ENCODE results near the gene CFL2.
"Not testable (repeated sequence)": the region's sequence is repeated elsewhere in the genome, so short reads cannot be mapped to it uniquely, and the experiment has no call there.

CFL2 gene

DNA sequence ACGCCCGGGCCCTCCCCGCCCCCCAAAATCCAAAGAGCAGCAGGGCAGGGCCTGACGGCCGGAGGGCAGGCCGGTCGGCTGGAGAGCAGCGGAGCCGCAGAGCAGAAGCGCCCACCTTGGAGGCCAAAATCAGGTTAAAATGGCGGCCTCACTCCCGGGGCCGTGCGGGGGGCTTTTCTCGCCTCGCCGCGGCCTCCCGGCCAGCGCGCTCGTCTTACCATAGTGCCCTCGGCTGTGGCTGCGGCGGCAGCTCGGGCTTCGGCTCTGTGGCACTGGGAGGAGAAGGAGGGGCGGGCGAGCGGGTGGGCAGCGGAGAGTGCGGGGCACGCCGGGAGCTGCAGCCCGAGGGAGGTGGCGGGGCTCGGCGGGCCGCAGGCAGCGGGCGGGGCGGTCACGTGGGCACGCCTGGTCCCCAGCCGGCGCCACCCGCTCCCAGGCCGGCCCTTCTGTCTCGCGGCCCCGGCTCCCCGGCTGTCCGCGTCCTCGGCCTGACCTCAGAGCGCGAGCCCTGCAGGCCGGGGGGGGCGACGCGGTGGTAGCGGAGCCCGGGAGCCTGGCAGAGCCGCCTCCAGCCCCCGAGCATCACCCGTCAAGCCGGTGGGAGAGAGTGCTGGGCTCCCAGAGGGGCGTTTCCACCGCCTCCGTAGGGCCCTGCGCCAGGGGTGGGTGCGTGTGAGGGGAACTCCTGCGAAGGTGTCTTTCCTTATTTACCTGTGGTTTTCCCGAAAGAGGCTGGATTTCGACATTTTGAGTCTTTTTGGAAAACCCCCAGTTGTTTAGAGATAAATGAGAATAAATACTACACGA, at the start of gene CFL2:
Gene CFL2, minus strand, starts transcription at position 274 of the 807 bp plus-strand sequence. Its CDS starts 53 bp downstream, at position 221.
- Mint-ChIP-seq H3K4me3 (peak within 1 kb of the TSS; percentile 85), H3K27me3 (no peaks in the 10 kb centered on the region), H3K36me3 (peaks cover 8% of the 10 kb centered on the region), H3K27ac (peak within 1 kb of the TSS; percentile 91), H3K4me1 (peaks cover 20% of the 10 kb centered on the region), H3K9me3 (no peaks in the 10 kb centered on the region)
- ATAC-seq: peak; percentile 98

DNA sequence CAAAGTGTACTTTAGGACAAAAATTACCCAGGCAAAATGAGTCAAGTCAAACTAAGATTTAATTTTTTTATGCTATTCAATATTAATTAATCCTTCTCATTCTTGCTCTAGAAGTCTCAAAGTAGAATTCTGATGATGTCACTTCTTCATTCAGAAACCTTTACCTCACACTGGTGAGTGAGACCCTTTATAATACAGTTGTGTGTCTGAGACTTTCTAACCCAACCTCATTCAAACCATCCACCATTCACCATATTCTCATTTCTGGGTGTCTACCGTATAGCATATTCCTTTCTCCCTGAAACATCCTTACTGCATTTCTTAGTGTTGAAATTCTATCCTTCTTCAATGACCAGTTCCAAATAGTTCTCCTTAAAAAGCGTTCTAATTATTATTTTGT, 40.8 kb upstream of the CFL2 start:
- no peaks in the 10 kb centered on the region for H3K9me3 Mint-ChIP-seq
- H3K4me3 Mint-ChIP-seq: no peak overlapping the region
- H3K27me3 Mint-ChIP-seq: no peaks in the 10 kb centered on the region
- H3K4me1 Mint-ChIP-seq: no peaks in the 10 kb centered on the region
- no peak overlapping the region for H3K27ac Mint-ChIP-seq
- no peak for ATAC-seq
- H3K36me3 Mint-ChIP-seq: peaks cover 39% of the 10 kb centered on the region

DNA sequence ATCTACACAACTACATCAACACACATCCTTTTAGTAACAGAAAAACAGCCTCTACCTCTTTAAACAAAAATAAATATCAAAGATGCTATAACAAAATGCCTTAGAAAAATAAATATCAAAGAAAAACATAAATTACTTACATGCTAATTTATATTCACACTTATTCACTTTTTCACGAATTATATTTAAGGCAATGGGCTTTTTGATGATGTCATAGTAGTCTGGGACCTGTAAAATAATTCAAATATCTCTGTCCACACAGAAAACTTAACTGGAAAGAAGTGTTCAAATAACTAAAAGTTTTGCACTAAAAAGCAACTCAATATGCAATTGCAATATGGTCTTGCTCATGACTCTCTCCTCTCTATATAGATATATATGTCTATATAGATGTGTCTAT, 40.3 kb upstream of the CFL2 start:
- H3K36me3 Mint-ChIP-seq: peaks cover 34% of the 10 kb centered on the region
- no peaks in the 10 kb centered on the region for H3K9me3 Mint-ChIP-seq

DNA sequence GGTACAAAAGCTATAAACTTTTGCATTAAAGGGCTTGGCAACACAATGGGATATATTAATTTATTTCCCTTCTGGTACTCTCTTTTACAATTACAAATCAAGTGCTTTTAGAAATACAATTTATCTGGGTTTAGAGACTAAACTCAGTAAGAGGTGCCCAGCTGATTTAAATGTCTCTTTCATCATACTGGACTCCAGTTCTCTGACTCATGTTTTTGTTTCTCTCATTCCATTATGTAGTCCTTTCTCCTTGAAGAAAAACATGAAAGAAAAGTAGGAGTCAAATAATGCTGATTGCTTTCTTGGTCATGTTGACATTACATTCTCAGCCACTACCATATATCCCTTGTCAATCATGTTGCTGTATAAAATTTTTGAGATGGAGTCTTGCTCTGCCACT, 36.3 kb upstream of the CFL2 start:
- H3K9me3 Mint-ChIP-seq: no peaks in the 10 kb centered on the region
- ATAC-seq: no peak

More for the DNA sequence above, 40.3 kb upstream of the CFL2 start:
- Mint-ChIP-seq H3K27me3 (no peaks in the 10 kb centered on the region), H3K27ac (no peak overlapping the region), H3K4me3 (no peak overlapping the region), H3K4me1 (no peaks in the 10 kb centered on the region)
- no peak for ATAC-seq

DNA sequence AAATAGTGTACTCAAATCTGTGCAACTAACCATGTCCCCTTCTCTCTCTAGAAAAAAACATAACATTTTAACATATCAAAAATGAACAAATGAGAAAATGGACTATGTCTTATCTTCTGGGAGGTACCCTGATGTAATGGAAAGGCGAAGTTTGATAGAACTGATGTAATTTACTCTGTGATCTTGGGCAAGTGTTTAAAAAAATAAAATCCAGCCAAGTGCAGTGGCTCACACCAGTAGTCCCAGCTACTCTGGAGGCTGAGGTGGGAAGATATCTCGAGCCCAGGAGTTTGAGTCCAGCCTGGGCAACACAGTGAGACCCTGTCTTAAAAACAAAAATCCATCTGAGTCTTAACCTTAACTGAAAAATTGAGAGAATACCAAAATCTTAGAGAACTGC, 35.8 kb upstream of the CFL2 start:
- H3K4me1 Mint-ChIP-seq: no peaks in the 10 kb centered on the region
- H3K4me3 Mint-ChIP-seq: no peak overlapping the region
- peaks cover 15% of the 10 kb centered on the region for H3K36me3 Mint-ChIP-seq
- no peak overlapping the region for H3K27ac Mint-ChIP-seq
- ATAC-seq: no peak
- H3K27me3 Mint-ChIP-seq: no peaks in the 10 kb centered on the region
- no peaks in the 10 kb centered on the region for H3K9me3 Mint-ChIP-seq

More for the DNA sequence above, 36.3 kb upstream of the CFL2 start:
- Mint-ChIP-seq H3K27me3 (no peaks in the 10 kb centered on the region), H3K36me3 (peaks cover 19% of the 10 kb centered on the region), H3K4me1 (no peaks in the 10 kb centered on the region), H3K27ac (no peak overlapping the region), H3K4me3 (no peak overlapping the region)

DNA sequence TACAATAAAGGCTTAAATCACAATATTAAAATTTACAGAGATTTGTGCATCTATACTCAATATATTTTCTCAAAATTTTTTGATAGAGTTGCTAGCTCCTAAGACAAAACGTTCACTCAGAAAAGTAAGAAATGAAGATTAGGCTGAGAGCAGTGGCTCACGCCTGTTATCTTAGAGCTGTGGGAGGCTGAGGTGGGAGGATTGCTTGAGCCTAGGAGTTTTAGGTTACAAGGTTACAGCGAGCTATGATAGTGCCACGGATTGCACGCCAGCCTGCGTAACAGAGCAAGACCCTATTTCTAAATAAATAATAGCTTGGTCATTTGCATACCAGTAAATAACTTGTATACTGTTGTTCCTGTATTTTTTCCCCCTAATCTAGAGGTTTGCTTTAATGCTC, 35.0 kb upstream of the CFL2 start:
- Mint-ChIP-seq H3K27me3 (no peaks in the 10 kb centered on the region), H3K9me3 (no peaks in the 10 kb centered on the region), H3K4me3 (no peak overlapping the region), H3K36me3 (peaks cover 8% of the 10 kb centered on the region), H3K4me1 (no peaks in the 10 kb centered on the region), H3K27ac (no peak overlapping the region)
- ATAC-seq: no peak

DNA sequence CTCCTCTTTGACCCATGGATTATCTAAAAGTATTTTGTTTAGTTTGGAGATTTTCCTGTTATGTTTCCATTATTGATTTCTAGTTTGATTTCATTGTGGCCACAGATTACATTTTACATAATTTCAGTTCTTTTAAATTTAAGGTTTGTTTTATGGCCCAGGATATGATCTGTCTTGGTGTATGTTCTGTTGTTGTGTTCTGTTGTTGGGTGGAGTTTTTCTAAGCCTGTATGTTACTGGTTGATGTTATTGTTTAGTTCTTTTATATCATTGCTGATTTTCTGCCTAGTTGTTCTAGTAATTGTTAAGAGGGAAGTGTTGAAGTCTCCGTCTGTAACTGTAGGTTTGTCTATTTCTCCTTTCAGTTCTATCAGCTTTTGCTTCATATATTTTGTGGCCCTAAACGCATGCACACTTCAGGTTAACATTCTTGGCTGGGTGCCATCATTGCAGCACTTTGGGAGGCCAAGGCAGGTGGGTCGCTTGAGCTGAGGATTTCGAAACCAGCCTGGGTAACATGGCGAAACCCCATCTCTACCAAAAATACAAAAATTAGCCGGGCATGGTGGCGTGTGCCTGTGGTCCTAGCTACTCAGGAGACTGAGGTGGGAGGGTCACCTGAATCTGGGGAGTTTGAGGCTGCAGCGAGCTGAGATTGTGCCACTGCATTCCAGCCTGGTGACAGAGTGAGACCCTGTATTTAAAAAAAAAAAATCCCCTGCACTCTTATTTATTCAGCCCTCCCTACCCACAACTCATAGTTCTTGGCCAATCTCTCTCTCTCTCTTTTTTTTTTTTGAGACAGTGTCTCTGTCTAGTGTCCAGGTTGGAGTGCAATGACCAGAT, 28.1 kb upstream of the CFL2 start:
- H3K27me3 Mint-ChIP-seq: no peaks in the 10 kb centered on the region
- H3K4me1 Mint-ChIP-seq: no peaks in the 10 kb centered on the region
- H3K4me3 Mint-ChIP-seq: no peak overlapping the region
- peaks cover 3% of the 10 kb centered on the region for H3K9me3 Mint-ChIP-seq
- H3K27ac Mint-ChIP-seq: no peak overlapping the region
- H3K36me3 Mint-ChIP-seq: no peaks in the 10 kb centered on the region
- no peak for ATAC-seq

DNA sequence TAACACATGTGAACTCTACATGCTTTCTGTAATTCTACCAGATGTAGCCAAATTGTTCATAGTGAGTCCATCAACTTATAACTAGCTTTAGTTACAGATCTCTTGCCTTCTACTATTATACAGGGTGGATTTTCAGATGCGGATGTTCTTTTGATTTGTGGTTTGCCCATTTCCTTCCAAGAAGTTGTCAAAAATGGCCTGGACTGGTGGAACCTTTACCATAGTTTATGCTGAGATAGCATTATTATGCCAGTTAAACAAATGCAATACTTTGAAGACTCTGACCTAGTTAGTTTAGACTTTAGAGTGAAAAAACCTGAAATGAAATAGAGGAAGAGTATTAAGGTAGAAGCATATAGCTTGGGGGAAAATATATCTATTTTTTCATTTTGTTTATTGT, 27.4 kb upstream of the CFL2 start:
- no peaks in the 10 kb centered on the region for H3K4me1 Mint-ChIP-seq
- no peaks in the 10 kb centered on the region for H3K27me3 Mint-ChIP-seq
- peaks cover 3% of the 10 kb centered on the region for H3K9me3 Mint-ChIP-seq
- no peak overlapping the region for H3K4me3 Mint-ChIP-seq
- H3K27ac Mint-ChIP-seq: no peak overlapping the region
- H3K36me3 Mint-ChIP-seq: no peaks in the 10 kb centered on the region
- no peak for ATAC-seq

DNA sequence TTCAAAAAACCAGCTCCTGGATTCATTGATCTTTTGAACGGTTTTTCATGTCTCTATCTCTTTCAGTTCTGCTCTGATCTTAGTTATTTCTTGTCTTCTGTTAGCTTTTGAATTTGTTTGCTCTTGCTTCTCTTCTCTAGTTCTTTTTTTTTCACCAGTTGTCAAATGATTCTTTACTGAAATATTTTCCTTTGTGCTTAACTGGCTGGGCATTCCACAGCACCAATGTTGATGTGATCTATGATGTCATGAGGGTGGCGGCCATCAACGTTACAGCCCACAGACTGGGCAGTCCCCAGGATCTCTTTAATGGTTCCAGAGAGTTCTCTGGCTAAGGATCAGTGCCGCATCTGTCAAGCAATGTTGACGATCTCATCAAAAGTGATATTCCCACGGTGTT, 25.7 kb upstream of the CFL2 start:
- not testable (repeated sequence) for H3K9me3 Mint-ChIP-seq, ATAC-seq, H3K4me1 Mint-ChIP-seq, H3K4me3 Mint-ChIP-seq, H3K27me3 Mint-ChIP-seq, H3K27ac Mint-ChIP-seq, H3K36me3 Mint-ChIP-seq

DNA sequence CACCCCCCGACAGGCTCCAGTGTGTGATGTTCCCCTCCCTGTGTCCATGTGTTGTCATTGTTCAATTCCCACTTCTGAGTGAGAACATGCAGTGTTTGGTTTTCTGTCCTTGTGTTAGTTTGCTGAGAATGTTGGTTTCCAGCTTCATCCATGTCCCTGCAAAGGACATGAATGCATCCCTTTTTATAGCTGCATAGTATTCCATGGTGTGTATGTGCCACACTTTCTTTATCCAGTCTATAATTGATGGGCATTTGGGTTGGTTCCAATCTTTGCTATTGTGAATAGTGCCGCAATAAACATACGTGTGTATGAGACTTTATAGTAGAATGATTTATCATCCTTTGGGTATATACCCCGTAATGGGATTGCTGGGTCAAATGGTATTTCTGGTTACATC, 22.7 kb upstream of the CFL2 start:
- H3K4me3 Mint-ChIP-seq, H3K9me3 Mint-ChIP-seq, H3K27me3 Mint-ChIP-seq, H3K36me3 Mint-ChIP-seq, ATAC-seq, H3K27ac Mint-ChIP-seq, H3K4me1 Mint-ChIP-seq: not testable (repeated sequence)

DNA sequence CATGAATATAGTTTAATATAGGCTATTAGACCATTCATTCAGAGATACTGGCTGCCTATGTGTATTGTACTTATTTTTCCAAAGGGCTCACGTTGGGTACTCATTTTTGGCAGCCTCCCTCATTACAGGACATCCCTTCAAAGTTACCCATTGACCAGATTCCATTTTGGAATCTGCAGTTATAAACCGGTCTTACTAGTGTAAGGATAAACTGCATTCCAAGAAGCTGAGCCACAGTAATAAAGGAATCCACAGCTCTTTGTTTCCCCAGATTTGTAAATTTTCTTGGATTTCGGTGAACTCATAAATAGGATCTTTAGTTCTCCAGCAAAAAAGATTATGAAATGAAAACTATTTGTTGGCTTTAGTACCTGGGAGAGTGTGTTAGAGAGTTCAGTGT, 18.9 kb upstream of the CFL2 start:
- no peaks in the 10 kb centered on the region for H3K36me3 Mint-ChIP-seq
- H3K4me3 Mint-ChIP-seq: no peak overlapping the region
- H3K4me1 Mint-ChIP-seq: no peaks in the 10 kb centered on the region
- no peak overlapping the region for H3K27ac Mint-ChIP-seq
- H3K27me3 Mint-ChIP-seq: no peaks in the 10 kb centered on the region
- ATAC-seq: no peak
- peaks cover 4% of the 10 kb centered on the region for H3K9me3 Mint-ChIP-seq

DNA sequence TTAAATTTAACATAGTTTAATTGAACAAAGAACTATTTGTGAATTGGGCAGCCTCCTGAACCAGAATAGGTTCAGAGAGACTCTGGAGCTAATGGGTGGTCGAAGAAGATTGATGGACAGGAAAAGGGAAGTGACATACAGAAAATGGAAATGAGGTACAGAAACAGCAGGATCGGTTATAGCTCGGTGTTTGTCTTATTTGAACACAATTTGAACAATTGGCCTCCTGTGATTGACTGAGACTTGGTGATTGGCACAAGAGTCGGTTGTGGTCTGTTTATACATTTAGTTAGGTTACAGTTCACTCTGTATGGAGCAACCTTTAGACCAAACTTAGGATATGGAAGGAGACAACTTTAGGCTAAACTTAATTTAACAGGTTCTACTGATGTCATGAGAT, 18.4 kb upstream of the CFL2 start:
- H3K27ac Mint-ChIP-seq: no peak overlapping the region
- no peaks in the 10 kb centered on the region for H3K27me3 Mint-ChIP-seq
- no peaks in the 10 kb centered on the region for H3K36me3 Mint-ChIP-seq
- H3K4me3 Mint-ChIP-seq: no peak overlapping the region
- no peak for ATAC-seq
- H3K4me1 Mint-ChIP-seq: no peaks in the 10 kb centered on the region
- peaks cover 4% of the 10 kb centered on the region for H3K9me3 Mint-ChIP-seq

DNA sequence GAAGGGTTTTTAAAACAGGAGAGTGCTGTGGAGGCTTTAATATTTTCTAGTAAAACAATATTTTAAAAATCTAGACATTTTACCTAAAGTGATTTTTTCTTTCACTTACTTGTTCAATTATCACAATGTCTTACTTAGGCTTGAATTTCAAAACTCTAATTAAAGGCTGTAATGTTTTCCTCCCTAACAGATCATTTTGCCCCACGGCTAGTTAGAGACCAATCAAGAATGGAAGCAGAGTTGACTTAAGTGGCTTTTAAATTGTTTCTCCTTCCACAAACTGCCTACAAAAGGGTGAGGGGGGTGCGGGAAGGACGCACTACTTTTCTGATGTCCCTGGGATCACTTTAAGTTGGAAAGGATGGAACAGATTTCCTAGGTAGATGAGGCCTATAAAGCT, 9.5 kb upstream of the CFL2 start:
- H3K36me3 Mint-ChIP-seq: no peaks in the 10 kb centered on the region
- peaks cover 8% of the 10 kb centered on the region for H3K4me1 Mint-ChIP-seq
- H3K9me3 Mint-ChIP-seq: no peaks in the 10 kb centered on the region
- H3K4me3 Mint-ChIP-seq: no peak overlapping the region
- ATAC-seq: no peak
- no peak overlapping the region for H3K27ac Mint-ChIP-seq
- no peaks in the 10 kb centered on the region for H3K27me3 Mint-ChIP-seq

DNA sequence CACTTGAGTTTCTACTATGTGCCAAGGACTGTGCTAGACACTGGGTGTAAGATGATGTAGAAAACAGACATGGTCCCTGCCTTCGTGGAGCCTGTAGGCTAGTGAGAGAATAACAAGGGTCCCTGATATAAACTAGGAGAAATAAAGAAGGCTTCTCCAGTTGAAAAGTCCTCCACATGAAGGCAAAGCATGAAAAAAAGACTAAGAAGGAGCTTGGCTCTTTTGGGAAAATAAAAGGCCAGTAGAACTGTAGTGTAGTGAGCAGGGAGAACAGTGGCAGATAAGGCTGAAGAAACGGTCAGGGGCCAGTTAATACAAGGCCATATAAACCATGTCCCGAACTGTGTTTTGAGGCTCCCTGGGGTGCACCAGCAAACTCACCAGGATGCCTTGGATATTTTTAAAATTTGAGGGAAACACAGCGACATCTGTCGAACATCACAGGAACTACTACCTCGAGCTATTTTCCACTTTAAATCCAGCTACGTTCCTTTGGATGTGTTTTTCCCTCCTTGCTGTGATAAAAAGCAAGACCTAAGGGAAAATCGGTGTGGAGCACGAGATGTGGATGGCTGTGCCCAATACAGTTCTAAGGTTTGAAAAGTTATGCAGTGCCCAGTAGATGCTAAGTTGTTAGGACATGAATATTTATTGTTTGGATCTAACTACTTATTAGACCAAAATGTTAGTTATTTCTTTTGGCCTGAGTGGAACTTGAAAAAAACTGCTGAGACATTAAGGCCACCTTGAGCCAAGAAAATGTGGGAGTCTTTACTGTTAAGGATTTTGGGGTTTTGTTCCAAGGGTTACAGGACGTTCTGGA, 8.5 kb upstream of the CFL2 start:
- Mint-ChIP-seq H3K4me3 (no peak overlapping the region), H3K27ac (no peak overlapping the region), H3K9me3 (no peaks in the 10 kb centered on the region), H3K27me3 (no peaks in the 10 kb centered on the region), H3K36me3 (no peaks in the 10 kb centered on the region), H3K4me1 (peaks cover 8% of the 10 kb centered on the region)
- ATAC-seq: no peak

DNA sequence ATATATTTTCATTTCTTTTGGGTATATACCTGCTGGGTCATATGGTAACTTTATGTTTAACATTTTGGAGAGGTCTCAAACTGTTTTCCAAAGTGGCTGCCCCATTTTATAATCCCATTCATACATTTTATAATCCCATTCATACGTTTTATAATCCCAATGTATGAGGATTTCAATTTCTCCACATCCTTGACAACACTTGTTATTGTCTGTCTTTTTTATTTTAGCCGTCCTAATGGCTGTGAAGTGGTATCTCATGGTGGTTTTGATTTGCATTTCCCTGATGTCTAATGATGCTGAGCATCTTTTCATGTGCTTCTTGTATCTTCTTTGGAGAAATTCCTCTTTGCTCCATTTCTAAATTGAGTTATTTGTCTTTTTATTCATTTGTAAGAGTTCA, 6.7 kb upstream of the CFL2 start:
- no peaks in the 10 kb centered on the region for H3K27me3 Mint-ChIP-seq
- H3K4me3 Mint-ChIP-seq: no peak overlapping the region
- H3K36me3 Mint-ChIP-seq: no peaks in the 10 kb centered on the region
- H3K4me1 Mint-ChIP-seq: peaks cover 8% of the 10 kb centered on the region
- no peak for ATAC-seq
- H3K27ac Mint-ChIP-seq: no peak overlapping the region
- H3K9me3 Mint-ChIP-seq: no peaks in the 10 kb centered on the region

Data from stimulated activated memory B cell treated with anti-CD40 and anti-IgM and Interleukin-4, amounts not matched to agents 10 μg/mL and 1 μg/mL and 100 μg/mL, for 72 hours (primary cell).